IPS DF 6.9 (cell line): ENCODE data around the gene GGTA1.

Experiments used
- DNase-seq: peaks from one replicate; pipeline ENCODE4 v3.0.0-alpha.2; 2013; ENCODE audit warnings: low read depth, low spot score
- H3K27ac ChIP-seq: one replicate; pipeline ENCODE4 v1.5.1; 2013; ENCODE audit warnings: low read length, control low read depth
- H3K27me3 ChIP-seq: 2 replicates; pipeline ENCODE4 v1.6.1; 2013; ENCODE audit warnings: mild to moderate bottlenecking, low read length; ENCODE audit not compliant: control insufficient read depth, insufficient read depth
- H3K36me3 ChIP-seq: 2 replicates; pipeline ENCODE4 v1.6.1; 2013; ENCODE audit warnings: low read length; ENCODE audit not compliant: control insufficient read depth, insufficient read depth
- H3K4me1 ChIP-seq: 2 replicates; pipeline ENCODE4 v1.6.1; 2013; ENCODE audit warnings: low read length; ENCODE audit not compliant: control insufficient read depth, insufficient read depth
- H3K4me3 ChIP-seq: 2 replicates; pipeline ENCODE4 v1.5.1; 2013; ENCODE audit warnings: mild to moderate bottlenecking, low read length
- H3K9me3 ChIP-seq: 2 replicates; pipeline ENCODE4 v1.6.1; 2013; ENCODE audit warnings: low read length, inconsistent platforms; ENCODE audit not compliant: control insufficient read depth, insufficient read depth
- WGBS: extraction: QIAGEN DNeasy Blood & Tissue Kit; methylation state at CpG from one replicate; pipeline ENCODE4 v1.1.7; 2013; ENCODE audit warnings: mixed read lengths, missing lambda C conversion rate; ENCODE audit not compliant: insufficient read length, insufficient coverage; 5-methylcytosine and 5-hydroxymethylcytosine counted together

The GGTA1 gene

GRCh38 chr9:121483473-121484031 lies 16.1 kb downstream of the GGTA1 start:
- Histone ChIP-seq H3K27me3 (no peaks in the 10 kb centered on the region), H3K9me3 (no peaks in the 10 kb centered on the region), H3K4me3 (no peak overlapping the region), H3K4me1 (no peaks in the 10 kb centered on the region), H3K27ac (no peak overlapping the region), H3K36me3 (no peaks in the 10 kb centered on the region)
- DNase-seq = no peak
- no CpG with 5 or more reads among the region's 7 CpGs for WGBS

- DNase-seq = no peak
- Histone ChIP-seq H3K27ac (no peak overlapping the region), H3K36me3 (no peaks in the 10 kb centered on the region), H3K4me1 (no peaks in the 10 kb centered on the region), H3K9me3 (no peaks in the 10 kb centered on the region), H3K4me3 (no peak overlapping the region), H3K27me3 (no peaks in the 10 kb centered on the region)
- no CpG with 5 or more reads among the region's 5 CpGs for WGBS
These were observed 16.6 kb downstream of the GGTA1 start for GRCh38 chr9:121483049-121483448.

GRCh38 chr9:121478816-121479676 lies 20.6 kb downstream of the GGTA1 start:
- H3K4me1 ChIP-seq = no peaks in the 10 kb centered on the region
- H3K4me3 ChIP-seq = no peak overlapping the region
- WGBS = no CpG with 5 or more reads among the region's 8 CpGs
- H3K27me3 ChIP-seq = no peaks in the 10 kb centered on the region
- H3K9me3 ChIP-seq = no peaks in the 10 kb centered on the region
- no peak overlapping the region for H3K27ac ChIP-seq
- DNase-seq = no peak
- no peaks in the 10 kb centered on the region for H3K36me3 ChIP-seq

GRCh38 chr9:121476156-121476555 lies 23.5 kb downstream of the GGTA1 start:
- Histone ChIP-seq H3K4me1 (no peaks in the 10 kb centered on the region), H3K36me3 (no peaks in the 10 kb centered on the region), H3K4me3 (no peak overlapping the region), H3K27ac (no peak overlapping the region), H3K27me3 (no peaks in the 10 kb centered on the region), H3K9me3 (no peaks in the 10 kb centered on the region)
- no peak for DNase-seq
- WGBS = no CpG with 5 or more reads among the region's 5 CpGs

GRCh38 chr9:121474231-121474947 lies 25.3 kb downstream of the GGTA1 start:
- H3K27me3 ChIP-seq = no peaks in the 10 kb centered on the region
- H3K9me3 ChIP-seq = no peaks in the 10 kb centered on the region
- no peaks in the 10 kb centered on the region for H3K4me1 ChIP-seq
- no peak overlapping the region for H3K4me3 ChIP-seq
- DNase-seq = no peak
- no peak overlapping the region for H3K27ac ChIP-seq
- H3K36me3 ChIP-seq = no peaks in the 10 kb centered on the region
- no CpG with 5 or more reads among the region's 10 CpGs for WGBS

- H3K4me1 ChIP-seq = no peaks in the 10 kb centered on the region
- no peak overlapping the region for H3K27ac ChIP-seq
- no peaks in the 10 kb centered on the region for H3K36me3 ChIP-seq
- WGBS = no CpG with 5 or more reads among the region's 6 CpGs
- no peak overlapping the region for H3K4me3 ChIP-seq
- no peaks in the 10 kb centered on the region for H3K27me3 ChIP-seq
- DNase-seq = no peak
- no peaks in the 10 kb centered on the region for H3K9me3 ChIP-seq
These were observed 26.4 kb downstream of the GGTA1 start for GRCh38 chr9:121473229-121473628.

- Histone ChIP-seq H3K27me3 (no peaks in the 10 kb centered on the region), H3K27ac (no peak overlapping the region), H3K4me1 (no peaks in the 10 kb centered on the region), H3K36me3 (no peaks in the 10 kb centered on the region), H3K4me3 (no peak overlapping the region), H3K9me3 (no peaks in the 10 kb centered on the region)
- no peak for DNase-seq
- WGBS = no CpG with 5 or more reads among the region's 5 CpGs
These were observed 27.2 kb downstream of the GGTA1 start for GRCh38 chr9:121472446-121472845.

GRCh38 chr9:121466142-121466541 lies 33.5 kb downstream of the GGTA1 start:
- Histone ChIP-seq H3K9me3 (no peaks in the 10 kb centered on the region), H3K4me3 (no peak overlapping the region), H3K27me3 (0 out of 2 replicates have a peak, but pooled peaks cover 1% of the 10 kb centered on the region), H3K4me1 (no peaks in the 10 kb centered on the region), H3K36me3 (no peaks in the 10 kb centered on the region), H3K27ac (no peak overlapping the region)
- DNase-seq = no peak
- no CpG with 5 or more reads among the region's 1 CpG for WGBS

- Histone ChIP-seq H3K27ac (no peak overlapping the region), H3K27me3 (0 out of 2 replicates have a peak, but pooled peaks cover 1% of the 10 kb centered on the region), H3K9me3 (no peaks in the 10 kb centered on the region), H3K4me1 (no peaks in the 10 kb centered on the region), H3K4me3 (no peak overlapping the region), H3K36me3 (no peaks in the 10 kb centered on the region)
- WGBS = no CpG with 5 or more reads among the region's 4 CpGs
- no peak for DNase-seq
These were observed 34.7 kb downstream of the GGTA1 start for GRCh38 chr9:121464968-121465367.

GRCh38 chr9:121463026-121463807 lies 36.4 kb downstream of the GGTA1 start:
- Histone ChIP-seq H3K4me3 (no peak overlapping the region), H3K27ac (no peak overlapping the region), H3K4me1 (no peaks in the 10 kb centered on the region), H3K36me3 (no peaks in the 10 kb centered on the region), H3K9me3 (no peaks in the 10 kb centered on the region), H3K27me3 (0 out of 2 replicates have a peak, but pooled peaks cover 1% of the 10 kb centered on the region)
- no peak for DNase-seq
- WGBS = no CpG with 5 or more reads among the region's 10 CpGs
